Endodermal cell (in vitro differentiated cells): ENCODE data around the gene MFSD2B. TPM values are rescaled to one million over a fixed set of nuclear protein-coding genes. Genes with fewer than 3 reads are reported as not detected.

ENCODE experiments used
- DNase-seq: peaks from one replicate; pipeline ENCODE4 v3.0.0-alpha.2; 2017
- H3K27ac ChIP-seq: 2 replicates; pipeline ENCODE4 v1.5.1; 2013; ENCODE audit warnings: mild to moderate bottlenecking, low read depth, low read length, moderate library complexity
- H3K27me3 ChIP-seq: 2 replicates; pipeline ENCODE4 v1.6.1; 2013; ENCODE audit warnings: mild to moderate bottlenecking, low read length, moderate library complexity; ENCODE audit not compliant: insufficient read depth, control insufficient read depth, poor library complexity, severe bottlenecking
- H3K36me3 ChIP-seq: 2 replicates; pipeline ENCODE4 v1.7.0; 2013; ENCODE audit warnings: mild to moderate bottlenecking, low read length, moderate library complexity; ENCODE audit not compliant: control insufficient read depth, insufficient read depth
- H3K4me1 ChIP-seq: one replicate; pipeline ENCODE4 v1.7.0; 2013; ENCODE audit warnings: low read length; ENCODE audit not compliant: control insufficient read depth, insufficient read depth
- H3K4me3 ChIP-seq: 2 replicates; pipeline ENCODE4 v1.5.1; 2013; ENCODE audit warnings: mild to moderate bottlenecking, low read length, moderate library complexity
- H3K9ac ChIP-seq: 2 replicates; pipeline ENCODE4 v1.6.1; 2013; ENCODE audit warnings: mild to moderate bottlenecking, low read length, moderate library complexity; ENCODE audit not compliant: poor library complexity, severe bottlenecking; ENCODE audit errors: extremely low read depth
- H3K9me3 ChIP-seq: 2 replicates; pipeline ENCODE4 v1.6.1; 2013; ENCODE audit warnings: mild to moderate bottlenecking, low read length, moderate library complexity; ENCODE audit not compliant: control insufficient read depth
- H3K27ac Mint-ChIP-seq: 2 replicates; pipeline ENCODE4 v1.8.0; 2020; ENCODE audit warnings: mixed read lengths
- H3K27me3 Mint-ChIP-seq: 2 replicates; pipeline ENCODE4 v1.8.0; 2021; ENCODE audit warnings: mild to moderate bottlenecking, mixed read lengths; ENCODE audit not compliant: insufficient read depth
- H3K36me3 Mint-ChIP-seq: 2 replicates; pipeline ENCODE4 v1.8.0; 2020; ENCODE audit warnings: low read depth, mixed read lengths
- H3K4me1 Mint-ChIP-seq: 2 replicates; pipeline ENCODE4 v1.8.0; 2020; ENCODE audit warnings: mixed read lengths
- H3K4me3 Mint-ChIP-seq: 2 replicates; pipeline ENCODE4 v1.8.0; 2020; ENCODE audit warnings: mild to moderate bottlenecking, moderate library complexity, mixed read lengths
- H3K9me3 Mint-ChIP-seq: 2 replicates; pipeline ENCODE4 v1.8.0; 2020; ENCODE audit warnings: mild to moderate bottlenecking, mixed read lengths
- WGBS, 2 experiments: methylation state at CpG; one replicate each; pipeline versions ENCODE4 v1.1.5 to v1.1.7; 2013; ENCODE audit warnings: missing lambda C conversion rate in 2 of 2, mixed read lengths in 1 of 2; ENCODE audit not compliant: insufficient coverage in 1 of 2, insufficient read length in 1 of 2; 5-methylcytosine and 5-hydroxymethylcytosine counted together
- total RNA-seq, 2 donors: library from RNA; stranded (reverse); fragmentation: NEBNext Ultra II Directional in 1 of 2; extraction: Animal tissue kit (Norgen Biotek cat#: 25700) in 1 of 2; gene quantifications; 2 replicates in 1 of 2; 3 replicates in 1 of 2; pipeline ENCODE4 v1.2.1, GENCODE V29; 2021
- TF ChIP-seq, protein P1 (sequence below): fragments of 200-600 bp; sonication (generic); conservative IDR thresholded peaks from 2 replicates; pipeline ENCODE4 v1.5.0; 2021; ENCODE audit warnings: antibody characterized with exemption, mild to moderate bottlenecking

Gene MFSD2B
- total RNA-seq, 2 donors from 2014 or later: 0.91 to 1.0 TPM

GRCh38 chr2:24073816-24074215, 63.9 kb downstream of the MFSD2B start:
- no peaks in the 10 kb centered on the region for H3K27me3 Mint-ChIP-seq
- peaks cover 19% of the 10 kb centered on the region for H3K36me3 Mint-ChIP-seq
- no peak for DNase-seq
- H3K9me3 Mint-ChIP-seq: no peaks in the 10 kb centered on the region
- Histone ChIP-seq H3K27ac (no peak overlapping the region), H3K27me3 (no peaks in the 10 kb centered on the region), H3K4me3 (no peak overlapping the region), H3K9me3 (no peaks in the 10 kb centered on the region), H3K9ac (no peak overlapping the region), H3K4me1 (no peaks in the 10 kb centered on the region), H3K36me3 (peaks cover 38% of the 10 kb centered on the region)
- WGBS, 2 experiments: 93 to 98% methylated on average over 2 to 5 of the region's 6 CpGs
- H3K27ac Mint-ChIP-seq: no peak overlapping the region
- TF ChIP-seq, protein P1, sequence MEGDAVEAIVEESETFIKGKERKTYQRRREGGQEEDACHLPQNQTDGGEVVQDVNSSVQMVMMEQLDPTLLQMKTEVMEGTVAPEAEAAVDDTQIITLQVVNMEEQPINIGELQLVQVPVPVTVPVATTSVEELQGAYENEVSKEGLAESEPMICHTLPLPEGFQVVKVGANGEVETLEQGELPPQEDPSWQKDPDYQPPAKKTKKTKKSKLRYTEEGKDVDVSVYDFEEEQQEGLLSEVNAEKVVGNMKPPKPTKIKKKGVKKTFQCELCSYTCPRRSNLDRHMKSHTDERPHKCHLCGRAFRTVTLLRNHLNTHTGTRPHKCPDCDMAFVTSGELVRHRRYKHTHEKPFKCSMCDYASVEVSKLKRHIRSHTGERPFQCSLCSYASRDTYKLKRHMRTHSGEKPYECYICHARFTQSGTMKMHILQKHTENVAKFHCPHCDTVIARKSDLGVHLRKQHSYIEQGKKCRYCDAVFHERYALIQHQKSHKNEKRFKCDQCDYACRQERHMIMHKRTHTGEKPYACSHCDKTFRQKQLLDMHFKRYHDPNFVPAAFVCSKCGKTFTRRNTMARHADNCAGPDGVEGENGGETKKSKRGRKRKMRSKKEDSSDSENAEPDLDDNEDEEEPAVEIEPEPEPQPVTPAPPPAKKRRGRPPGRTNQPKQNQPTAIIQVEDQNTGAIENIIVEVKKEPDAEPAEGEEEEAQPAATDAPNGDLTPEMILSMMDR: no peak
- H3K4me1 Mint-ChIP-seq: peaks cover 14% of the 10 kb centered on the region
- no peak overlapping the region for H3K4me3 Mint-ChIP-seq

- H3K9me3 Mint-ChIP-seq: no peaks in the 10 kb centered on the region
- H3K4me1 Mint-ChIP-seq: peaks cover 14% of the 10 kb centered on the region
- WGBS, 2 experiments: 70 to 76% methylated on average over 2 to 5 of the region's 5 CpGs
- no peaks in the 10 kb centered on the region for H3K9me3 ChIP-seq
- H3K27me3 ChIP-seq: no peaks in the 10 kb centered on the region
- H3K4me3 ChIP-seq: peak overlapping the region; percentile 92
- peaks cover 20% of the 10 kb centered on the region for H3K36me3 Mint-ChIP-seq
- H3K9ac ChIP-seq: peak overlapping the region; percentile 56
- H3K27ac Mint-ChIP-seq: peak overlapping the region; percentile 97
- H3K4me1 ChIP-seq: no peaks in the 10 kb centered on the region
- no peaks in the 10 kb centered on the region for H3K27me3 Mint-ChIP-seq
- no peak overlapping the region for H3K27ac ChIP-seq
- peak overlapping the region; percentile 89 for H3K4me3 Mint-ChIP-seq
- peaks cover 32% of the 10 kb centered on the region for H3K36me3 ChIP-seq
- DNase-seq: no peak
- TF ChIP-seq, protein P1: no peak
These were observed 65.4 kb downstream of the MFSD2B start for GRCh38 chr2:24075259-24075658.

Other genes with a start within 250 kb of the MFSD2B start
- 10 to 100 TPM; 18.6 to 20.7 TPM for gene ATAD2B, start 83.0 kb upstream of the MFSD2B start, total RNA-seq
- gene UBXN2A, start 69.6 kb upstream of the MFSD2B start, total RNA-seq: 10 to 100 TPM; 20.1 to 26.8 TPM
- 10 to 100 TPM; 18.2 to 24.1 TPM for gene WDCP, start 37.3 kb downstream of the MFSD2B start, total RNA-seq
- gene FKBP1B, start 39.7 kb downstream of the MFSD2B start, total RNA-seq: 10 to 100 TPM; 35.3 to 39.0 TPM
- gene SF3B6, start 66.2 kb downstream of the MFSD2B start, total RNA-seq: 100 to 1,000 TPM; 109 to 131 TPM
- gene TP53I3, start 74.7 kb downstream of the MFSD2B start, total RNA-seq: 10 to 100 TPM; 11.6 to 23.2 TPM
- under 1 TPM in 1 of 2 donors, not detected in 1; 0.73 TPM for gene PFN4, start 113.2 kb downstream of the MFSD2B start, total RNA-seq
- gene FAM228B, start 113.4 kb downstream of the MFSD2B start, total RNA-seq: 10 to 100 TPM; 13.2 to 14.6 TPM
- gene FAM228A, start 165.0 kb downstream of the MFSD2B start, total RNA-seq: under 1 TPM in 1 of 2 donors, not detected in 1; 0.53 TPM